ENCODE results near the gene C1QTNF1.

Gene C1QTNF1

GRCh38 chr17:79000396-79001189 is 23.4 kb upstream of the C1QTNF1 start:
- ChIA-PET POLR2A (interaction anchor here (0.6 kb wide), 1 partner anchor 1643 kb away, joined by 3 read pairs; no protein-coding TSS in a partner anchor), CTCF (interaction anchor here (2.2 kb wide), 1 partner anchor 29 kb away, joined by 9 read pairs; no protein-coding TSS in a partner anchor)
- TF ChIP-seq, protein P1, sequence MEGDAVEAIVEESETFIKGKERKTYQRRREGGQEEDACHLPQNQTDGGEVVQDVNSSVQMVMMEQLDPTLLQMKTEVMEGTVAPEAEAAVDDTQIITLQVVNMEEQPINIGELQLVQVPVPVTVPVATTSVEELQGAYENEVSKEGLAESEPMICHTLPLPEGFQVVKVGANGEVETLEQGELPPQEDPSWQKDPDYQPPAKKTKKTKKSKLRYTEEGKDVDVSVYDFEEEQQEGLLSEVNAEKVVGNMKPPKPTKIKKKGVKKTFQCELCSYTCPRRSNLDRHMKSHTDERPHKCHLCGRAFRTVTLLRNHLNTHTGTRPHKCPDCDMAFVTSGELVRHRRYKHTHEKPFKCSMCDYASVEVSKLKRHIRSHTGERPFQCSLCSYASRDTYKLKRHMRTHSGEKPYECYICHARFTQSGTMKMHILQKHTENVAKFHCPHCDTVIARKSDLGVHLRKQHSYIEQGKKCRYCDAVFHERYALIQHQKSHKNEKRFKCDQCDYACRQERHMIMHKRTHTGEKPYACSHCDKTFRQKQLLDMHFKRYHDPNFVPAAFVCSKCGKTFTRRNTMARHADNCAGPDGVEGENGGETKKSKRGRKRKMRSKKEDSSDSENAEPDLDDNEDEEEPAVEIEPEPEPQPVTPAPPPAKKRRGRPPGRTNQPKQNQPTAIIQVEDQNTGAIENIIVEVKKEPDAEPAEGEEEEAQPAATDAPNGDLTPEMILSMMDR (IDR thresholded peaks at IDR 0.05; ENCODE audit: control extremely low read depth, extremely low read depth, low read depth, missing control alignments), result no peak
- DNase-seq (ENCODE audit: extremely low spot score), result no peak

DNA sequence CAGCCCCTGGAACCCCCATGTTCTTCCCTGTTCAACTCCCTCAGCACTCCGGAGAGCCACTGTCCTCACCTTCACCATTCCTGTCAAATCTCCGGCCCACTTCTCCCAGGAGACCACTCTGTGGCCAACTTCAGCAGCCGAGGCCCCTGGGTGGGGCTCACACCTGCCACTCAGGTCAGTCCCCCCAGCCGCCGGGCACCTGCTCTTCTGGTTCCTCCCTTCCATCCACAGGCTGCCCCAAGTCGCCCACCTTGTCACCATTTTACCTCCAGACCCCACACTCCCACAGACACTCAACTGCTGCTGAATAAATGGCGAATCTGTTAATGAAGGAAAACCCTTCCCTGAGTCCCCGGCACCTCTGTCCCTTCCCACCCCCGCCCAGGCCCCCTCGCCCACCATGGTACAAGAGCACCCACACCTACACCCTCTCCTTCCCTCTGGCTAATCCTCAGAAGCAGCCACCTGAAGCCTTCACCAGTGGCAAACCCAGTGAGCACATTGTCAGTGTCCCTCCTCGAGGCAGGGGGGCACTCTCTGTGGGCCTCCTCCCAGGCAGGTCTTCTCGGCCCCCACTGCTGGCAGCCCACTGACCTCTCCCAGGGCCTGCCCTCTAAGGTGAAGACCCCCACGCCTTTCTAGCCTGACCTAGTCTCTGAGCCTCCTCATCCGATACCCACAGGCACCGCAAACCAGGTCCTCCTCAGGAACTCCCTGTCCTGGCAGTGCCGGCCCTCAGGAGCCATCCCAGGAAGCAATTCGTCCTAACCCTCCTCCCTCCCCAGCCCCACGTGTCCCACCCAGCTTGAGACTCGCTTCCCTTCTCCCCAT is 22.6 kb upstream of the C1QTNF1 start:
- ChIA-PET POLR2A (no interaction called here), CTCF (interaction anchor here (1.0 to 2.2 kb wide), 2 partner anchors 14 to 30 kb away, joined by 3 to 9 read pairs; no protein-coding TSS in a partner anchor)
- TF ChIP-seq, protein P1 (IDR thresholded peaks at IDR 0.05; ENCODE audit: control extremely low read depth, extremely low read depth, low read depth, missing control alignments), result no peak
- no peak for DNase-seq (ENCODE audit: extremely low spot score)

GRCh38 chr17:79002291-79002690 is 21.7 kb upstream of the C1QTNF1 start:
- TF ChIP-seq, protein P1 (IDR thresholded peaks at IDR 0.05; ENCODE audit: control extremely low read depth, extremely low read depth, low read depth, missing control alignments), result no peak
- no peak for DNase-seq (ENCODE audit: extremely low spot score)
- POLR2A ChIA-PET, result no interaction called here
- CTCF ChIA-PET, result interaction anchor here (1.0 kb wide), 1 partner anchor 15 kb away, joined by 3 read pairs; no protein-coding TSS in a partner anchor

DNA sequence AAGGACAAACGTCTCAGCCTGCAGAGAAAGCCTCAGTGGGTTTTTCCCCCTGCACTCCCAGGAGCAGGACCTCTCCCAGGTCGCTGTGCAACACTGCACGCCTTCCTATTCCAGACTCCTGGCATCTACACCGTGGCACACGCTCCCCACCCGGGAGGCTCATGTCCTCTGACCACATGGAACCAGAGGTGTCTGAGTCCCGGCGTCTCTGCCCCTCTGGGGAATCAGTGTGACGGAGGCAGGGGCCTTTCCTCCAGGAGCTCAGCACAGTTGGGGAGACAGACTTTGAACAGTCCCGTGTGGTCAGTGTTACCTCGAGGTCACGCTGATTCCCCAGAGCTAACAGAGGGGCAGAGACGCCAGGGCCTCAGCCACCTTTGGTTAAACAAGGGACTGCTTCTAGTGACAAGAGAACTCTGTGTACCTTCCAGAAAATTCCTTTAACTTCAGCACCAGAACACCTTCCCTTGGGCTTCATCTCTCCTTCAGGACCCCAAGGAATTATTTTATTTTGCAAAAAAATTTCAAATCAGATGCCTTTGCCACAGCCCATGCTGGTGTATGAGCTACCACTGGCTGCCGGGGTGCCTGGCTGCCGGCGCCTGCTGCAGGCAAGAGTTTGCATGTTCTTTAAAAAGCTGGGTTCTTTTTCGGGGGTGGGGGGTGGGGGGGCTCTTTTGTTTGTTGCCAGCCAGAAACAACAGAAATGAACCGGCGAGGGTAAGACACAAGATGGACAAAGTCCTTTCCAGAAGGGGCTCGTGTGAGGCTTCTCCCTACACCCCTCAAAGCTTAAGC is 21.0 kb upstream of the C1QTNF1 start:
- ChIA-PET CTCF (no interaction called here), POLR2A (interaction anchor here (0.6 kb wide), 1 partner anchor 1038 kb away, joined by 7 read pairs; no protein-coding TSS in a partner anchor)
- no peak for DNase-seq (ENCODE audit: extremely low spot score)
- TF ChIP-seq, protein P1 (IDR thresholded peaks at IDR 0.05; ENCODE audit: control extremely low read depth, extremely low read depth, low read depth, missing control alignments), result no peak

- DNase-seq (ENCODE audit: extremely low spot score), result no peak
- POLR2A ChIA-PET, result interaction anchor here (0.6 kb wide), 1 partner anchor 1038 kb away, joined by 7 read pairs; no protein-coding TSS in a partner anchor
These were observed 20.1 kb upstream of the C1QTNF1 start for GRCh38 chr17:79003661-79004411.

More at GRCh38 chr17:79003661-79004411, 20.1 kb upstream of the C1QTNF1 start:
- TF ChIP-seq, protein P1 (IDR thresholded peaks at IDR 0.05; ENCODE audit: control extremely low read depth, extremely low read depth, low read depth, missing control alignments), result no peak
- CTCF ChIA-PET, result no interaction called here
